Gastrocnemius medialis (tissue), 4 donors: ENCODE measurements around the gene OR2W3. TPM values are rescaled to one million over a fixed set of nuclear protein-coding genes. Genes with fewer than 3 reads are reported as not detected.

Source experiments
- ATAC-seq, 2 donors: fragments of 150-250 bp; one replicate each; pipeline ENCODE4 v1.9.1; 2016
- DNase-seq, 2 donors: peaks; one replicate each; pipeline ENCODE4 v3.0.0-alpha.2; 2019
- H3K27ac ChIP-seq, 4 donors: fragments of 200-600 bp; sonication (generic); 1 replicate in 1 of 4; 2 replicates in 3 of 4; pipeline ENCODE4 v1.5.1; 2016 to 2018; ENCODE audit warnings: mild to moderate bottlenecking in 2 of 4, moderate library complexity in 1 of 4
- H3K27me3 ChIP-seq, 3 donors: fragments of 200-600 bp; sonication (generic) in 2 of 3; 1 replicate in 1 of 3; 2 replicates in 2 of 3; pipeline versions ENCODE4 v1.5.1 to v1.6.0; 2016 to 2019; ENCODE audit warnings: mild to moderate bottlenecking in 1 of 3, moderate library complexity in 1 of 3
- H3K36me3 ChIP-seq, 2 donors: fragments of 200-600 bp; sonication (generic) in 1 of 2; one replicate each; pipeline ENCODE4 v1.5.1; 2017 to 2018
- H3K4me1 ChIP-seq, 2 donors: fragments of 200-600 bp; sonication (generic) in 1 of 2; one replicate each; pipeline ENCODE4 v1.5.1; 2016 to 2017; ENCODE audit warnings: mild to moderate bottlenecking in 2 of 2
- H3K4me3 ChIP-seq, 4 donors: fragments of 200-600 bp; sonication (generic) in 3 of 4; 1 replicate in 1 of 4; 2 replicates in 3 of 4; pipeline ENCODE4 v1.5.1; 2016 to 2019; ENCODE audit warnings: mild to moderate bottlenecking in 2 of 4
- H3K9me3 ChIP-seq, 3 donors: fragments of 200-600 bp; sonication (generic) in 2 of 3; 1 replicate in 1 of 3; 2 replicates in 2 of 3; pipeline ENCODE4 v1.5.1; 2016 to 2019
- CTCF ChIP-seq, 5 experiments: fragments of 450-650 bp in 3 of 5; fragments of 200-600 bp in 2 of 5; sonication (generic) in 2 of 5; IDR thresholded peaks in 4 of 5; conservative IDR thresholded peaks in 1 of 5; 1 replicate in 4 of 5; 2 replicates in 1 of 5; pipeline ENCODE4 v1.5.1; 2016 to 2019; ENCODE audit warnings: antibody characterized with exemption in 5 of 5, mild to moderate bottlenecking in 3 of 5, moderate library complexity in 3 of 5
- POLR2A ChIP-seq, 2 donors: fragments of 450-650 bp; IDR thresholded peaks; one replicate each; pipeline ENCODE4 v1.6.1; 2017; ENCODE audit warnings: antibody characterized with exemption in 2 of 2, mild to moderate bottlenecking in 2 of 2, moderate library complexity in 2 of 2
- in situ Hi-C, 4 donors: fragments of 200-750 bp; cut with MboI; loops; one replicate each; pipeline versions ENCODE4 v1.15.0 to v1.8.0; 2017; ENCODE audit warnings: low sequenced_read_pairs in 4 of 4
- intact Hi-C: fragments of 100-400 bp; cut with DNase I; formaldehyde crosslinking; loops from one replicate; pipeline ENCODE4 v1.15.1; 2023; ENCODE audit warnings: low total_unique reads
- total RNA-seq, 4 donors: library from RNA; depleted of rRNA; stranded (reverse); fragments of >200 nt; gene quantifications; one replicate each; pipeline versions ENCODE4 v1.1.0 to v1.2.3, GENCODE V29; 2016

The OR2W3 gene
- total RNA-seq, 4 donors from 2014 or later, result 0.80 TPM; not detected in 3

- Histone ChIP-seq H3K36me3 (no peaks in the 10 kb centered on the region), H3K9me3 (no peaks in the 10 kb centered on the region), H3K27ac (no peak overlapping the region), H3K4me3 (no peak overlapping the region), H3K4me1 (no peaks in the 10 kb centered on the region), H3K27me3 (no peaks in the 10 kb centered on the region)
- TF ChIP-seq POLR2A (IDR thresholded peaks at IDR 0.05), result no peak
- TF ChIP-seq CTCF (IDR thresholded peaks at IDR 0.05 in 4 of 5, conservative IDR thresholded peaks at IDR 0.05 in 1 of 5), result no peak
- intact Hi-C loops, result no loop called here
- DNase-seq, result no peak
- in situ Hi-C loops, result no loop called here
- ATAC-seq, result no peak
These were observed 30.7 kb upstream of the OR2W3 start for GRCh38 chr1:247864644-247865043.

- H3K36me3 ChIP-seq, result no peaks in the 10 kb centered on the region
These were observed 30.0 kb upstream of the OR2W3 start for GRCh38 chr1:247865416-247865815.

GRCh38 chr1:247883346-247883745 lies 12.0 kb upstream of the OR2W3 start:
- Histone ChIP-seq H3K4me3 (no peak overlapping the region), H3K27me3 (no peaks in the 10 kb centered on the region), H3K4me1 (no peaks in the 10 kb centered on the region), H3K36me3 (no peaks in the 10 kb centered on the region), H3K27ac (no peak overlapping the region), H3K9me3 (no peaks in the 10 kb centered on the region)
- TF ChIP-seq CTCF (IDR thresholded peaks at IDR 0.05 in 4 of 5, conservative IDR thresholded peaks at IDR 0.05 in 1 of 5) (no peak), POLR2A (IDR thresholded peaks at IDR 0.05) (no peak)
- in situ Hi-C loops, result no loop called here
- ATAC-seq, result no peak
- intact Hi-C loops, result no loop called here
- DNase-seq, result no peak

More at GRCh38 chr1:247865416-247865815, 30.0 kb upstream of the OR2W3 start:
- ATAC-seq, result no peak
- no peak for DNase-seq
- Histone ChIP-seq H3K27me3 (no peaks in the 10 kb centered on the region), H3K4me1 (no peaks in the 10 kb centered on the region), H3K9me3 (no peaks in the 10 kb centered on the region), H3K4me3 (no peak overlapping the region), H3K27ac (no peak overlapping the region)
- in situ Hi-C loops (no loop called here), intact Hi-C loops (no loop called here)
- no peak for TF ChIP-seq CTCF (IDR thresholded peaks at IDR 0.05 in 4 of 5, conservative IDR thresholded peaks at IDR 0.05 in 1 of 5)
- no peak for TF ChIP-seq POLR2A (IDR thresholded peaks at IDR 0.05)

- no peak for DNase-seq
- TF ChIP-seq POLR2A (IDR thresholded peaks at IDR 0.05) (no peak), CTCF (IDR thresholded peaks at IDR 0.05 in 4 of 5, conservative IDR thresholded peaks at IDR 0.05 in 1 of 5) (no peak)
- Histone ChIP-seq H3K4me1 (no peaks in the 10 kb centered on the region), H3K27me3 (no peaks in the 10 kb centered on the region), H3K27ac (no peak overlapping the region), H3K36me3 (no peaks in the 10 kb centered on the region), H3K4me3 (no peak overlapping the region), H3K9me3 (no peaks in the 10 kb centered on the region)
- intact Hi-C loops, result no loop called here
- in situ Hi-C loops, result no loop called here
- no peak for ATAC-seq
These were observed 10.5 kb upstream of the OR2W3 start for GRCh38 chr1:247884797-247885413.

GRCh38 chr1:247895976-247896375 lies 589 bp downstream of the OR2W3 start:
- no peak for TF ChIP-seq POLR2A (IDR thresholded peaks at IDR 0.05)
- TF ChIP-seq CTCF (IDR thresholded peaks at IDR 0.05 in 4 of 5, conservative IDR thresholded peaks at IDR 0.05 in 1 of 5), result no peak
- Histone ChIP-seq H3K4me3 (no peak overlapping the region), H3K9me3 (no peaks in the 10 kb centered on the region), H3K36me3 (no peaks in the 10 kb centered on the region), H3K27ac (no peak overlapping the region), H3K4me1 (no peaks in the 10 kb centered on the region), H3K27me3 (no peaks in the 10 kb centered on the region)
- ATAC-seq (no peak), DNase-seq (no peak)
- in situ Hi-C loops (no loop called here), intact Hi-C loops (no loop called here)
